Esophagus muscularis mucosa (tissue), 4 donors: Measurements from ENCODE around the gene IFIT3. TPM values are rescaled to one million over a fixed set of nuclear protein-coding genes. Genes with fewer than 3 reads are reported as not detected.

Source experiments
- DNase-seq: peaks from one replicate; pipeline ENCODE4 v3.0.0-alpha.2; 2017; ENCODE audit errors: extremely low spot score
- H3K27ac ChIP-seq, 4 donors: fragments of 200-600 bp; sonication (generic); replicated peaks in 1 of 4; 1 replicate in 3 of 4; 2 replicates in 1 of 4; pipeline ENCODE4 v1.5.1; 2016 to 2019; ENCODE audit warnings: mild to moderate bottlenecking in 1 of 4
- H3K27me3 ChIP-seq, 4 donors: fragments of 200-600 bp; sonication (generic); one replicate each; pipeline versions ENCODE4 v1.5.1 to v1.6.0; 2016 to 2019
- H3K36me3 ChIP-seq, 4 donors: fragments of 200-600 bp; sonication (generic); one replicate each; pipeline ENCODE4 v1.5.1; 2016 to 2019
- H3K4me1 ChIP-seq, 4 donors: fragments of 200-600 bp; sonication (generic); one replicate each; pipeline ENCODE4 v1.5.1; 2016 to 2019
- H3K4me3 ChIP-seq, 4 donors: fragments of 200-600 bp; sonication (generic); 1 replicate in 2 of 4; 2 replicates in 2 of 4; pipeline ENCODE4 v1.5.1; 2016 to 2019; ENCODE audit warnings: mild to moderate bottlenecking in 4 of 4, moderate library complexity in 1 of 4
- H3K9me3 ChIP-seq, 4 donors: fragments of 200-600 bp; sonication (generic); 1 replicate in 3 of 4; 2 replicates in 1 of 4; pipeline ENCODE4 v1.5.1; 2016 to 2019
- EP300 ChIP-seq: sonication (generic); formaldehyde crosslinking; IDR thresholded peaks from one replicate; pipeline ENCODE4 v1.6.1; 2017; ENCODE audit warnings: antibody characterized with exemption
- POLR2A ChIP-seq: fragments of 450-650 bp; IDR thresholded peaks from one replicate; pipeline ENCODE4 v1.6.1; 2017; ENCODE audit warnings: antibody characterized with exemption, moderate library complexity, mild to moderate bottlenecking, low read depth
- POLR2AphosphoS5 ChIP-seq, 2 donors: sonication (generic); formaldehyde crosslinking; IDR thresholded peaks; one replicate each; pipeline ENCODE4 v1.6.1; 2017; ENCODE audit warnings: antibody characterized with exemption in 2 of 2
- WGBS: methylation state at CpG from one replicate; pipeline ENCODE4 v1.1.5; 2018; 5-methylcytosine and 5-hydroxymethylcytosine counted together
- intact Hi-C: fragments of 100-400 bp; cut with DNase I; formaldehyde crosslinking; loops from one replicate; pipeline ENCODE4 v1.15.1; 2023
- total RNA-seq, 4 donors: library from RNA; depleted of rRNA; stranded (reverse); fragments of >200 nt; gene quantifications; one replicate each; pipeline versions ENCODE4 v1.1.0 to v1.2.1, GENCODE V29; 2016
- TF ChIP-seq, protein P1 (sequence below), 3 experiments: fragments of 200-600 bp in 2 of 3; fragments of 450-650 bp in 1 of 3; sonication (generic) in 2 of 3; IDR thresholded peaks; one replicate each; pipeline ENCODE4 v1.5.1; 2017 to 2019; ENCODE audit warnings: antibody characterized with exemption in 3 of 3, mild to moderate bottlenecking in 2 of 3, moderate library complexity in 1 of 3

The IFIT3 gene
- total RNA-seq, 4 donors from 2014 or later, result 7.8 to 9.8 (median 8.8) TPM

DNA sequence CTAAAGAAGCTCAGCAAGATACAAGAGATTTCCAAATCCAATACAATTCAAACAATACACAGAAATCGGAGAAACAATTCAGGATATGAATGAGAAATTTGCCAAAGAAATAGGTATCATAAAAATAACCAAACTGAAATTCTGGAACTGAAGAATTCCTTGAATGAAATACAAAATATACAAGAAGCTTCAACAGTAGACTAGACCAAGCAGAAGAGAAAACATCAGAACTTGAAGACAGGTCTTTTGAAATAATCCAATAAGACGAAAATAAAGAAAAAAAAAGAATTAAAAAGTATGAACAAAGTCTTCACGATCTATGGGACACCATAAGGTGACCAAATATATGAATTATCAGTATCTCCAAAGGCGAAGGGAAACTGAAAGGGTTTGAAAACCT, 28.8 kb upstream of the IFIT3 start:
- Histone ChIP-seq H3K36me3 (no peaks in the 10 kb centered on the region), H3K27ac (no peak overlapping the region), H3K4me1 (peaks cover 21 to 53% (median 48%) of the 10 kb centered on the region in 4 donors), H3K4me3 (no peak overlapping the region), H3K27me3 (no peaks in the 10 kb centered on the region), H3K9me3 (no peaks in the 10 kb centered on the region)
- WGBS, result 95% methylated on average over 4 of the region's 4 CpGs
- DNase-seq, result no peak
- TF ChIP-seq, protein P1, sequence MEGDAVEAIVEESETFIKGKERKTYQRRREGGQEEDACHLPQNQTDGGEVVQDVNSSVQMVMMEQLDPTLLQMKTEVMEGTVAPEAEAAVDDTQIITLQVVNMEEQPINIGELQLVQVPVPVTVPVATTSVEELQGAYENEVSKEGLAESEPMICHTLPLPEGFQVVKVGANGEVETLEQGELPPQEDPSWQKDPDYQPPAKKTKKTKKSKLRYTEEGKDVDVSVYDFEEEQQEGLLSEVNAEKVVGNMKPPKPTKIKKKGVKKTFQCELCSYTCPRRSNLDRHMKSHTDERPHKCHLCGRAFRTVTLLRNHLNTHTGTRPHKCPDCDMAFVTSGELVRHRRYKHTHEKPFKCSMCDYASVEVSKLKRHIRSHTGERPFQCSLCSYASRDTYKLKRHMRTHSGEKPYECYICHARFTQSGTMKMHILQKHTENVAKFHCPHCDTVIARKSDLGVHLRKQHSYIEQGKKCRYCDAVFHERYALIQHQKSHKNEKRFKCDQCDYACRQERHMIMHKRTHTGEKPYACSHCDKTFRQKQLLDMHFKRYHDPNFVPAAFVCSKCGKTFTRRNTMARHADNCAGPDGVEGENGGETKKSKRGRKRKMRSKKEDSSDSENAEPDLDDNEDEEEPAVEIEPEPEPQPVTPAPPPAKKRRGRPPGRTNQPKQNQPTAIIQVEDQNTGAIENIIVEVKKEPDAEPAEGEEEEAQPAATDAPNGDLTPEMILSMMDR (IDR thresholded peaks at IDR 0.05), result no peak
- no peak for TF ChIP-seq POLR2A
- TF ChIP-seq EP300, result no peak
- no peak for TF ChIP-seq POLR2AphosphoS5 (IDR thresholded peaks at IDR 0.05)
- intact Hi-C loops, result no loop called here

DNA sequence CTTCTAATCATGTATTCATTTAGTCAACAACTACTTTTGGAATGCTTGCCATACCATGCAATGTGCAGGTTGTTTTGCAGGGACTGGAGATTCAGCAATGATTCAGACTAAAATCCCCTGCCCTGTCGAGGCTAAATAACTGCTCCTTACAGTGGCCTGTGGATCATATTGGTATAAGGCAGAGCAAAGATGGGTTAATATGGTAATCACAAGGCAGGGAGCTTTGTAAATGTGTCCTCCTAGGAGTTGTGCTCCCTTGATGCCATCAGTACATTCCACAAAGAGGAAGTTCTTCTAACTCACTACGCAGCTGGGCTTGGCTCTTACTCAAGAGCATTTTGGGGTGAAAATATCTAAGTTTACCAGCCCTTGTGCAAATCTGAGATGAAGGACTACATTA, 26.6 kb upstream of the IFIT3 start:
- intact Hi-C loops, result no loop called here
- no peak for DNase-seq
- WGBS, result 8% methylated on average over 2 of the region's 2 CpGs
- Histone ChIP-seq H3K27me3 (no peaks in the 10 kb centered on the region), H3K4me3 (peak overlapping the region; percentile 53 to 64 (median 56)), H3K4me1 (peaks cover 10 to 50% (median 42%) of the 10 kb centered on the region in 4 donors), H3K27ac (peak overlapping the region; percentile 79 to 89 (median 86)), H3K36me3 (peaks cover 0 to 7% (median 4%) of the 10 kb centered on the region in 4 donors), H3K9me3 (no peaks in the 10 kb centered on the region)
- TF ChIP-seq EP300 (no peak), POLR2A (no peak), POLR2AphosphoS5 (IDR thresholded peaks at IDR 0.05) (no peak)
- TF ChIP-seq, protein P1 (IDR thresholded peaks at IDR 0.05), result no peak

DNA sequence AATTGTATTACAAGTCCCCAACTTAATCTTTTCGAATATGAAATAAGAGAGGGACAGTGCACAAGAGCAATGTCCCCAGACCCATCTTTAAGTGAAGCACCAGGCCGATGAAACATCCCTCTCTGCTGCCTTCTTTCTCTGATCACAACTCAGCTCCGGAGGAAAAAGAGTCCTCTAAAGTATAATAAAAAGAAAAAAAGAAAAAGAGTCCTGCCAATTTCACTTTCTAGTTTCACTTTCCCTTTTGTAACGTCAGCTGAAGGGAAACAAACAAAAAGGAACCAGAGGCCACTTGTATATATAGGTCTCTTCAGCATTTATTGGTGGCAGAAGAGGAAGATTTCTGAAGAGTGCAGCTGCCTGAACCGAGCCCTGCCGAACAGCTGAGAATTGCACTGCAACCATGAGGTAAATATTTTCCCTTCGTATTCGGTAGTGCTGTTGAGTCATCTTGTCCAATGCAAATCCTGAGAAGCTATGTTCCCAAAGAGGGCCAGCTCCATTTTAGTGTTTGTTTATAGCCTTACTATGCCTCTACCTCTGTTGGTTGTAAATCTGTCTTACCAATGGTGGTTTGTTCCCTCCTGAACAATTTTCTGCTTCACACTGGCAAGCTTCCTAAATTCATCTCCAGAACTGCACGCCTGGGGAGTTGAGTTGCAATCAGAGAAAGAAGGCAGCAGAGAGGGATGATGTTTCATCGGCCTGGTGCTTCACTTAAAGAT, 25.9 kb upstream of the IFIT3 start, which contains the start of gene IFIT2:
Gene IFIT2, plus strand, starts transcription at position 326 of the 725 bp plus-strand sequence. Its CDS starts 78 bp downstream, at position 404.
- H3K4me3 ChIP-seq, result peak within 1 kb of the TSS; percentile 53 to 64 (median 56)
- no peaks in the 10 kb centered on the region for H3K27me3 ChIP-seq
- H3K9me3 ChIP-seq, result no peaks in the 10 kb centered on the region
- WGBS, result 5% methylated on average over 10 of the region's 10 CpGs
- intact Hi-C loops, result no loop called here
- H3K4me1 ChIP-seq, result peaks cover 10 to 43% (median 36%) of the 10 kb centered on the region in 4 donors
- H3K27ac ChIP-seq, result peak within 1 kb of the TSS; percentile 79 to 89 (median 86)
- H3K36me3 ChIP-seq, result peaks cover 0 to 13% (median 9%) of the 10 kb centered on the region in 4 donors
- DNase-seq, result no peak
- TF ChIP-seq POLR2AphosphoS5 (IDR thresholded peaks at IDR 0.05) (peak; percentile 71 to 81), POLR2A (no peak), EP300 (no peak)
- TF ChIP-seq, protein P1 (IDR thresholded peaks at IDR 0.05), result no peak

DNA sequence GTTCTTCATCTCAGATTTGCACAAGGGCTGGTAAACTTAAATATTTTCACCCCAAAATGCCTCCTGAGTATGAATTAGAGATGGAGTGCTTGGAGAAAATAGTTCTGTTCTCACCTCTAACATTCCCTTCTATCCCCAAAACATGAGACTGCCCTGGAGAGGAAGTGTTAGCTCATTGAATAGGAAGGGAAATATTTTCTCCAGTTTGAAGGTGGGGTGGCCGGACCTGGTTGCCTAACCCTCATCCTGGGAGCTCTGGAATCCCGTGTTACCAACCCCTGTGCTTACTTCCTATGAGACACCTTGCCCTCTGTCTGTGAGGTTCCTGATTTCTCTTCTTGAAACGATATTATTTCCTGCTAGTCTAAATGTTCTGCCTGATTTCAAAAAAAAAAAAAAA, 25.2 kb upstream of the IFIT3 start:
- 29% methylated on average over 3 of the region's 3 CpGs for WGBS
- no peaks in the 10 kb centered on the region for H3K27me3 ChIP-seq
- DNase-seq, result no peak
- no peak for TF ChIP-seq POLR2AphosphoS5 (IDR thresholded peaks at IDR 0.05)
- peaks cover 10 to 42% (median 33%) of the 10 kb centered on the region in 4 donors for H3K4me1 ChIP-seq
- intact Hi-C loops, result no loop called here
- H3K4me3 ChIP-seq, result peak overlapping the region; percentile 53 to 64 (median 56)
- H3K9me3 ChIP-seq, result no peaks in the 10 kb centered on the region
- H3K27ac ChIP-seq, result peak overlapping the region; percentile 79 to 89 (median 86)
- peaks cover 0 to 21% (median 9%) of the 10 kb centered on the region in 4 donors for H3K36me3 ChIP-seq

DNA sequence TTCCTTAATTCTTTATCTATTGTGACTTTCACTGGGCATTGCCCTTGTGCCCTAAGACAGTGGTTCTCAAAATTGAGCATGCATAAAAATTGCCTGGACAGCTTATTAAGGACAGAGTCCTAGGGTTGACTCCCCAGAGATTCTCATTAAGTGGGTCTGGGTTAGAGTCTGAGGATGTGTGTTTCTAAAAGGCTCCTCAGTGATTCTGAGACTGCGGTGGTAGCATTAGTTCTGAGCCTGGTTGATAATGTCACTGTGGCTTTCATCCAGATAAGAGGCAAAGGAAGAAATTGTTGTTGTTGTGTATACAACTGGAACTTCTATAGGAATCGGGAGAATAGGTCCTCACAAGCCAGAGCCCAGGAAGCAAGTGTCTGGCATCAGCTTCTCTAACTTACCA, 24.6 kb upstream of the IFIT3 start:
- intact Hi-C loops, result no loop called here
- peak overlapping the region; percentile 53 to 64 (median 56) for H3K4me3 ChIP-seq
- peaks cover 0 to 26% (median 9%) of the 10 kb centered on the region in 4 donors for H3K36me3 ChIP-seq
- no peaks in the 10 kb centered on the region for H3K27me3 ChIP-seq
- TF ChIP-seq, protein P1 (IDR thresholded peaks at IDR 0.05), result no peak
- TF ChIP-seq POLR2A (no peak), POLR2AphosphoS5 (IDR thresholded peaks at IDR 0.05) (no peak), EP300 (no peak)
- peak overlapping the region in 3 of 4 donors; percentile 84 to 89 (median 88) for H3K27ac ChIP-seq
- peaks cover 10 to 45% (median 32%) of the 10 kb centered on the region in 4 donors for H3K4me1 ChIP-seq
- DNase-seq, result no peak
- 60% methylated on average over 2 of the region's 2 CpGs for WGBS
- no peaks in the 10 kb centered on the region for H3K9me3 ChIP-seq
